Activated CD8-positive, alpha-beta memory T cell treated with anti-CD3 and anti-CD28 coated beads for 24 hours (primary cell): ENCODE data around the gene NCAM1.

Experiments used
- DNase-seq: peaks from one replicate; pipeline ENCODE4 v3.0.0-alpha.2; 2020

Gene NCAM1

DNA sequence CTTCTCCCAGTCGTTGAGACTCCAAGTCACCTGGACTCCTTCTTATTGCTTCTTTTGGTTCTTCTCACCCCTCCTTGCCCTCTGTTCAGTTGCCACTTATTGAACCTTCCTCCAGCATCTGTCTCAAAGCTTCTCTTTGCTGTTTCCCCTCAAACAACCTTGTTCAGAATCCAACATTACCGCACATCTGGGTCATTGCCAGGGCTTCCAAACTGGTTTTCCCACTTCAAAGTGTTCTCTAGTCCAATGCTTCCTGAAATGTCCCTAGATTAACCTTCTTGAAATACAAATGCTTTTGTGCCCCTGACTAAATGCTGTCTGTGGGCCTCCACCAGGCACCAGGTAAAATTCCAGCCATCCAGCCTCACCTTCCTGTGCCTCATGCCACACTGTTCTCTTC, 252.3 kb downstream of the NCAM1 start:
- no peak for DNase-seq

DNA sequence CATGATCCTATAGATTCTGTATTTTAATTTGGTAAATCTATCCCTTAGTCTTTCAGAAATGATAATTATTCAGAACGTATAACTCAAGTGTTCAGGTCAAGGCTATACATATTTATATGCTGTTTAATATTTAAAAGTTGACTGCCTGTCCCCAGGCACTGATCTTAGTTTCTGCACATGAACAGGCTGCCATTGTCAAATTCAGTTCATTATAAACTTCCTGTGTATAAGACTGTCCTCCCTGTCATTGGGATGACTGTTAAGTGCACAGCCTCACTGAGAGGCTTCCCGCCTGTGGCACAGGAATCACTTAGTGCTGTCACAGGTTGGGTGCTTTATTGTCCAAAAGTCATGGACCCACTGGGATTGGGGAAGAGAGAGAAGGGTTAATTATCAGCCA, 261.0 kb downstream of the NCAM1 start:
- DNase-seq = no peak

DNA sequence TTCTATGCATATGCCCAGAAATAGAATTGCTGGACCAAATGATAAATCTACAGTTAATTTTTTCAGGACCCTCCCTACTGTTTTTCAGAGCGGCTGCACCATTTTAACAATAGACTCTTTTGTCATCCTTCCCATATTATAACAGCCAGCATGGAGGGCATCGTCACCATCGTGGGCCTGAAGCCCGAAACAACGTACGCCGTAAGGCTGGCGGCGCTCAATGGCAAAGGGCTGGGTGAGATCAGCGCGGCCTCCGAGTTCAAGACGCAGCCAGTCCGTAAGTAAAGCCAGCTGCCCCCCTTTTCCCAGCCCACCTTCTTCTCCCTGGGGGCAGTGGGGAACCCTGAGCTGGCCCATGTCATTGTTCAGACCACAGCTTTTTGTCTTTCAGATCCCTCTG, 273.7 kb downstream of the NCAM1 start:
- no peak for DNase-seq

DNA sequence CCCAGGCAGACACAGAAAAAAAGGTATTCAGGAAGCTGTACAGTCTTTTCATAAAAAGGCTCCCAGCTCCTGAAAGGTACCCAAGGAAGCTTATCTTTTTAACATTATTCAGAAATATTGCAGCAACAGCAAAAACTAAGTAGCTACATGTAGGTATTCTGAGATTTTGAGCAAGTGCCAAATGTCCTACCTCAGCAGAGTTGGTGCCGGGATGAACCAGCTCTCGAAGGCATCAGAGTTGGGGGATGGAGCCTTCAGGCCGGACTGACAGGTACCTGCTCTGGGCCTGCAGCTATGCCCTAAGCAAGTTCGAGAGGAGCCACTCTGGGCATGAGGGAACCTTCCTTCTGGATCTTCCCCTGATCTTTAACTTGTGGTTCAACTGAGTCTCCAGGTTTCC, 276.0 kb downstream of the NCAM1 start:
- no peak for DNase-seq

DNA sequence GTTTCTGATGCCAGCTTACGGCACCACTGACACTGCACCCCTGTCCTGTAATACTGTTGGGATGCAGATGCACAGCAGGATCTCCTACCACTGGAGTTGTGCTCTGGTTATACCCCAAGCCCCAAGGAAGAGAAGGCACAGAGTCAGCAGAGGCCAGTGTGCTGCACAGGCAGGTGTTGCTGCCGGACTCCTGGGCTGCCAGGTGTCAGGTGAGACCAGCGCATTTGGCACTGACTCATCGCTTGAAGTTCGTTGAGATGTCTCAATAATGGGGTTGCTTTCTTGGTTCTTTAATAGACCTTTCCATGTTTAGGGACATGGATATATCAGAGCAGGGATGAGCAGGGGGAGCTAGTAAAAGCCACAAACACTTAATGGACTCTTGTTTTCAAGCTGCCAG, 277.5 kb downstream of the NCAM1 start:
- no peak for DNase-seq

DNA sequence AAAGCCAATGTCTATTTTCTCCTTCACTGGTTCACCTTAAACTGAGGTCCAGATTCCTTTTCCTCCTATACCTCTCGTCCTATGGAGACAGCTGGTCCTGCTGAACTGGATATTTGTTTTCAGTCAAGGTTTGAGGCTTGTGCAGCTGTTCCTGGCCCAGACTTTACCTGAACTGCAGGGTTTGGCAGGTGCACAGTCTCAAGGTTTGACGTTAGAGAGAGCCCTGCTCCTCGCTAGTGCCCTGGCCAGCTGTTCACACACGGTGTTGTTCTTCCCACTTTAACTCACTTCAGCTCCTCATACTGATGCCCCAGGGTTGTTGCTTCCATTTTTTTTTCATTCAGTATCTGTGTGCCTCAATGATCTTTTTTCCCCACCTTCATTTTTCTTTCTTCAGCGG, 279.2 kb downstream of the NCAM1 start:
- no peak for DNase-seq

DNA sequence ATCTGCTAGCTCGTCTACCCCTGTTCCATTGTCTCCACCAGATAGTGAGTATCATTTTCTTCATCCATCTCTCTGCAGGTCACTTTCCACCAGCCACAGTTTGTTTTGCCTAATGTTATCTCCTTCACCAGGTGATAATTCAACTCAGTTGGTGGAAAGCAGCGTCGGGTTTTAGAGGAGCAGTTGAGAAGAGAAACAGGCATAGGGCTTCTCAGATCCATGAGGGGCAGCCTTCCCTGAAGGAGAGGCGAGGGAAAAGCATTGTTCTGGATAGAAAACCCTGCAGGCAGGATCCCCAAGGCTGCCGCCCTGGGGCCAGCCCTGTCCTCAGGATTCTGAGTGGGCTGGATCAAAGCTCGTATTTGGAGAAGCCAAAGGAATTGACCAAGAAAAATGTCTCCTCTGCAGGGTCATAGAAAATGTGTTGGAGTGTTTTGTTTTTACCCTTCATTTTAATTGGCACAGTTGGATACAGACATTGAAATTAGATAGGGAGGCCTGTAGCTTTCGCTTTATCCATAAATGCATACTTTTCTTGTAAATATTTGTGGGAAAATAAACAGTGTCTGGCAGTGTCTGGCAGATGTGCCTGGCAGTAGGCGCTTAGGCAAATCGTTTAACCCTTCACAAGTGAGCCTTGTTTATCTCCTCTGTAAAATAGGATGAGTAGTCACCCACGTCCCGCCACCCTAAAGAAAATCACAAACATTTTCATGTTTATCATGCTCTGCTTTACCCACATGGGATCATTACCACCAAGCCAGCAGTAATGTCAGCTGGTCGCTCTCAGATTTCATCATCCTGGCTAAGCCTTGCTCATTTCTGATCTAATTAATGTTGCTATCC, 279.8 kb downstream of the NCAM1 start:
- no peak for DNase-seq

DNA sequence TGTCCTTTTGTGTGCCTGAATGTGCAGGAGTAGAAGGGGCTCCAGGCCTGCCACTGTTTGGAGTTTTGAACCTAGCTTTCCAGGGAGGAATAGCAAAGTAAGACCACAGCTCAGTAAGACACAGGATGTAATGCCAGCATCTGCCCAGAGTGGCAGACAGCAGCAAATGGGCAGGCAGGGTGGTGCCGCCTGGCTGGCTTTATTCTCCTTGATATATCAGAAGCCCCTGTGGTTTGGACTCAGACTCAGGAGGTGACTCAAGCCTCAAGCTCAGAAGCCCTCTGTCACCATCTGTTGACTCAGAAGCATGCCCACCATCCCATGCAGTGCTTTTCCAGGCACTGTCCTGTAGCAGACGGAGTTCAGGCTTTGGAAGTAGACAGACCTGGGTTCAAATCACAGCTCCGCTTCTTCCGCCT, 280.4 kb downstream of the NCAM1 start:
- DNase-seq = no peak

DNA sequence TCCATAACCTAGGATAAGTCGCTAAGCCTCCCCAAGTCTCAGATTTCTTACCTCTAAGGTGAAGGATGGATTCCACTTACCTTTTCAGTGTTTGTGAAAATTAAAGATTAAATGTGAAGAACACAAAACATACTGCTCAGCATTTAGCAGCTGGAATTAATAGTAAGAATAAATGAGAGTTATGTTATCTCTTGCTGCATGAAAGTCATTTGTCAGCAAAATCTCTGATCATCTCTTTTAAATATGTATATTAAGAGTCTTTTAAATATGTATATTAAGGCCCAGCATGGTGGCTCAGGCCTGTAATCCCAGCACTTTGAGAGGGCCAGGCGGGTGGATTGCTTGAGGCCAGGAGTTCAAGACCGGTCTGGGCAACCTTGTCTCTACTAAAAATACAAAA, 280.8 kb downstream of the NCAM1 start:
- DNase-seq = no peak

DNA sequence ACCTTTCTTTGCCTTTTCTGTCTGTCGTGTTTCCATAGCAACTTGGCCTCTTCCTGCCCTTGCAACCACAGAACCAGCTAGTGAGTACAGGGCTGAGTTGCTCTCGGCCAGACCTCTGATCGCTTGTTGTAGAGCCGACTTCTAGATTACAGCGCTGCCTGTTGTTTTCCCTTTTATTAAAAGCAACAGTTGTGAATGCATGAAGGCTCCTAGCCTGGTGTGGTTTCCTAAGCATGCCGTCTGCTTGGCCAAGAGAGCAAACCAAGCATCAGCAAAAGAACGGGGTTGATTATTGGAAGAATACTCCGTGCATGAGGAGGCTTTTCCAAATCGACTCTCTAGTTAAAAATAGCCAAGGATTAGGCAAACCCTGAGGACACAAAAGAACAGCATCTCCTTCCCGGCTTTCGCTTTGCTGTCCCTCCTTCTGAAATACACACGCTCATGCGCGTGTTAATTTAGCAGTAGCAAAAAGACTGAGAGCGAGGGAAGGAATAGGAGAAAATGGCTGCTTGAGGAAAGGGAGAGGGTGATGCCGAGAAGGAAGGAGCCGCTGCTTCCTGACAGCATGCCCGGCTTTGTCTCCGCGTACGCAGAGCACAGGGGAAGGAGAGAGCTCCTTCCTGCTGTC, 281.7 kb downstream of the NCAM1 start:
- DNase-seq = no peak

DNA sequence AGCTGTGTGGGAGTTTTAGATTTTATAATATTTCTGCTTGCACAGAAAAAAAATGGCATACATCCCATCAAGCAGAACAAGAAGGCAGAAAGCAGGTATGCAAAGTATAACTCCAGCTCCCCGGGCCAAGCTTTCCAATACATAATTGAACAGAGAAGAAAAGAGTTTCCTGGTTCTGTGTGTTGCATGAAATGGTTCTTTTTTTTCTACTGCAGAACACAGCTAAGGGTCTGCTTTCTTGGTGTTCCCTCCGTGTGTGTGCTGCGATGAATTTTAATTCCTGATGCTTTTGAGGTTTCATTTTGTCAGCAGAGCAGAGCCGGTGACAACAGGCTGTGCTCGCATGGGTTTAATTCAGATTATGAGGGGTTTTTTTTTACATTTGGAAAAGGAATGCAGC, 282.5 kb downstream of the NCAM1 start:
- no peak for DNase-seq

DNA sequence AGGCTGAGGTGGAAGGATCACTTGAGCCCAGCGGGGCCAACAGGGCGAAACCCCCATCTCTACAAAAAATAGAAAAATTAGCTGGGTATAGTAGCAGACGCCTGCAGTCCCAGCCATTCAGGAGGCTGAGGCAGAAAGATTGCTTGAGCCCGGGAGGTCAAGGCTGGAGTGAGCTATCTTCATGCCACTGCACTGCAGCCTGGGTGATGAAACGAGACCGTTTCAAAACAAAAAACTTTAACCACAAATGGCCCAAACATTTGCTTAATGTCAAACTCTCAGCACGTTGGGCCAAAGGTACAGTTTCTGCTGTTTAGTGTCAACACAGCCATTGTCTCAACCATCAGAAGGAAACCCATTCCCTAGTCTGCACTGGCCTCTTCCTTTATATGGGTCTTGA, 284.0 kb downstream of the NCAM1 start:
- no peak for DNase-seq

DNA sequence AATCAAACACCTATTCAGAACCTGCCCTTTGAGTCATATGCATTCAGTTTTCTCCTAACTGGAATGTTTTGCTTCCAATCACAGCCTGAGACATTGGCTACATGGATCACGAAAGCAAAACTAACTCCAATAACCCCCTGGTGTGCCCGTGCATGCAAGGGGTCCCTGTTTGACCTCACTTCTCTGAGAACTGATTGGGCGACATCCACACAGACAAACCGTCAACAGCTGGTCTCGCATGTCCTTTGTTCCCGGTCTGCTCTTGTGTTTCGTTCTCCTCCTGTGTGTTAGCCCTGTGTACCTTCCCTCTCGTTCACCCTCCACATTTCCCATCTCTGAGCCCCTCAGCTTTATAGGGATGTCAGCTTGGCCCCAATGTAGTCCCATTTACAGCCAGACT, 286.0 kb downstream of the NCAM1 start:
- no peak for DNase-seq

DNA sequence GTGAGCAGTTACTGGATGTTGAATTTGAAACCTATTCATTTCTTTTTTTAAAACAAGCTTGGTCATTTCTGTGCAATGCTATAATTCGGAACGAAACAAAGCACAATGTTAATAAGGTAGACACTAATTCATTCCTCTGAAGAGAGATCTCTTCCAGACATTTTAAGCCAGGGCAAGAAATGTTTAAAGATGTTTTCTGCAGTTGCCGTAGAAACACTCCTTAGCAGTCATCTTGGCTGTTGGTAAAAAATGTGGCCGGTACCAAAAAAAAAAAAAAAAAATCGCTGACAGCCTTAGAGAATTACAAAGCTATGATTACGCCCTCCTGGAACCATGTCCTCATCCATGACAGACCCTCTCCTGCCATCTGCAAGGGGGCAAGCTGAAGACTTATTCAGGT, 286.7 kb downstream of the NCAM1 start:
- no peak for DNase-seq

DNA sequence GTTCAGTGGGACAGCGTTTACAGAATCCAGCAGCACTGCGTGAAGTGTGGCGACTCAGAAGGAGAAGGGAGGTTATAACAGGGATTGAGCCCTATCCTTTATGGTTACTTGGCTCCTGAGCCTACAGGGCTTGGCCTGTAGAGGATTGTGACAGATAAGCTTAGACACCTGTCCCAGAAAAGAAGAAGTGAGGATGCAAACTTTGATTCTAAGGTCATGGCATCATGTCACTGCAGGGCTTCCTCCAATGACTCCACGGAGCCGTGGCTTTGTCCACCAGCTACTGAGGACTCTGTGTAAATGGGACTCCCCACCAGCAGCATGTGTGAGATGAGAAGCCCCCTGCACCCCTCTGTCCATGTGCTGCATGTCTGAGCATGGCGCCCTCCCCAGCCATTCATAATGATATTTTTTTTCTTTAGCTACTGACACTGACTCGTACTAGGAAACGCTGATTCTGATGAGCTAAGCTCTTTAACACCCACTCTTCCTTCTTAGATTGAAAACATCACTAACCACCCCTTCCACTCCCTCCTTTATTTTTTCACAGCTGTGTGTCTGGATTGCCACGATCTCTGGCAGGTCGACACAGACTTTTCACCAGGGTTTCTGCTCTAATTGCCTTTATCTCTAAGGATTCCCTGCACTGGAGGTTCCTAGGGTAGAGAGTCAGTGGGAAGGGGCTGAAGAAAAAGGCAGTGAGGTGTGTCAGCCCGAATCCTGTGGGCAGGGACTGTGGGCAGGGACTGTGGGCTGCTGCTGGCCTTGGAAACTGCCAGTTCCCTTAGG, 287.7 kb downstream of the NCAM1 start:
- no peak for DNase-seq

DNA sequence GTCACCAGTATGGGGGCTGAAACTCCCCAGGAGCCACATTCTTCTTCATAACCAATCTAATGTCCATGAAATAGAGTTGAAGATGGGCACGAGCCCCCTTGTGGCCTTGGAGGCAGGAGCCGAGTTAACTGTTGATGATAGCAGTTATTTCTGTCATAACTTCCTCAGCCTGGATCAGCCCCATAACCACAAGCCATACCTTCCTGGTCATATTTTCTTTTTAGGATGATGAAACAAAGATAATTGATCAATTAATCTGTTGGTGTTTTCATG, 288.2 kb downstream of the NCAM1 start:
- DNase-seq = no peak

DNA sequence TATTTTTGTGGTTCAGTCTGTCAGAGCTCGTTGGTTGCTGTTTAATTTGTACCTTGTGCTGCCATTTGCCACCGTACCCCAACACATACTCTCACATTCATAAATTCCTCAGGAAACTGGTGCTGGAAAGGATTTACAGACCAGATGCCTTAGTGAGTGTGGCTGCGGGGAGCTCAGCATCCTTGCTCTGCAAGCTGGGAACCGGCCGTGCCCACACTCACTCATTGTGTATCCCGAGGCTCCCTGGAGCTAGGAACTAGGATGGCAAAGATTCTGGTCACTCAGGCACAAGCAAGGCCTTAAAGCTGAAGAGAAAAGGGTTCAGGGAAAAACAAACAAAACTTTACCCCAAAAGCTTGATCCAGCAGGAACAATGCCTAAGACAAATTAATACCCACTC, 288.6 kb downstream of the NCAM1 start:
- DNase-seq = no peak

DNA sequence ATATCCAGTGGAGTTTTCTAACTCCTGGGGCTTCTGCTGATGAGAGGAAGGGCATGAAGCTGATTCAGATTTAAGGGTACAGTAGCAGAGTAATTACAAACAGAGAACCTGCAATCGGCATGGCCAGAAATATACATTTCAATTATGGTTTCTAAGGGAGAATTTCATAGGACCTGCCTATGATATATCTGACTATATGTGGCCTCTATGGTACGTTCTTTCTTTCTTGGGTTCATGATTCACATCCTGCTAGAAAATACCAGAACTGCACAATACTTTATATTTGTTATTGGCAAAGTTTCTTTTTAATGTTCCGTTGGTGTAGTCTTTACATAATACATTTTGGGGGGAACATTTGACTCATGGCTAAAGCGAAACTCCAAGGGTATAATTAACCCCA, 290.1 kb downstream of the NCAM1 start:
- no peak for DNase-seq

DNA sequence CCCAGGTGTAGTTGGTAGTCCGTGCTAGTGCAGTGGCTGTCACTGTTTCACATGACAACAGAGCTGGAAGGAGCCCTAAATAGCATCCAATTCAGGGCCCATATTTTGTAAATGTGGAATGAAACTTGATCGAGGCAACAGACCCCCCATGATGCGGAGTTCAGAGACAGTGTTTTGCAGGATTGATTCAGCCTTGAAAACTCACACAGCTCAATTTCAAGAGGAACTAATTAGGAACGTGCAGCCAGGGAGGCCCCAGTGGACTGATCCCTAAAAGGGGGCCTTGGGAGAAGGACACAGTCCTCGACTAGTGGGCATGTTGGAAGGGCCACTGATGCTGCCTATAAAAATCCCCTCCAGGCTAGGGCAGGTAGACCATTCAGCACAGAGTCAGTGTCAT, 292.2 kb downstream of the NCAM1 start:
- DNase-seq = no peak

DNA sequence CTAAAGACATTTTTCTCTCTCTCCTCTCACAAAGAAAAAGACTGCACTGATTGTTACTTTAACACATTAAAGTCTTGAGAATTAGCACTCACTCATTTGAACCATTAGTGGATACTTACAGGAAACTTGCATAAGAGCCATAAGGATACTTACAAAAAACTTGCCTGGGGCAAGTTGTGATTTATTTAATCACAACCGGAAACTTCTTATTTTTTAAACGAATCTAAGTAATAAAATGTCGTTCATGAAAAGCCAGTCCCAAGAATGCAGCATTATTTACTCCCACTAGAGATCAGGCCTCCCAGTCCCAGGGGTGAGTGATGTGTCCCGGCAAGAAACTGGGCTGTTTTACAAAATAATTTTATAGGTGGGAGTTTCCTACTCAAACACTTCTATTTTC, 293.9 kb downstream of the NCAM1 start:
- DNase-seq = no peak

DNA sequence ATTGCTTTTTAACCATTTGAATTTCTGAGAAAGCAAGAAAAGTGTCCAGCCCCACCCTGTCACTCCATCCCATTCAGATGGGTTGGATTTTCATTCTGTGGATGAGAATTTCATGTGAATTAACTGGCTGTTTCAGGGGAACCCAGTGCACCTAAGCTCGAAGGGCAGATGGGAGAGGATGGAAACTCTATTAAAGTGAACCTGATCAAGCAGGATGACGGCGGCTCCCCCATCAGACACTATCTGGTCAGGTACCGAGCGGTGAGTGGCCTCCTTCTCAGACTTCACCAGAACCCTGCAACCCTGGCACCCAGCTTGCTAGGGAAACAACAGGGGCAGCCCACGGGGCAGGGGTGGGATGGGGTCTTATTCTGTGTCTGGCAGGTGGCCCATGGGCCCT, 294.5 kb downstream of the NCAM1 start:
- no peak for DNase-seq

DNA sequence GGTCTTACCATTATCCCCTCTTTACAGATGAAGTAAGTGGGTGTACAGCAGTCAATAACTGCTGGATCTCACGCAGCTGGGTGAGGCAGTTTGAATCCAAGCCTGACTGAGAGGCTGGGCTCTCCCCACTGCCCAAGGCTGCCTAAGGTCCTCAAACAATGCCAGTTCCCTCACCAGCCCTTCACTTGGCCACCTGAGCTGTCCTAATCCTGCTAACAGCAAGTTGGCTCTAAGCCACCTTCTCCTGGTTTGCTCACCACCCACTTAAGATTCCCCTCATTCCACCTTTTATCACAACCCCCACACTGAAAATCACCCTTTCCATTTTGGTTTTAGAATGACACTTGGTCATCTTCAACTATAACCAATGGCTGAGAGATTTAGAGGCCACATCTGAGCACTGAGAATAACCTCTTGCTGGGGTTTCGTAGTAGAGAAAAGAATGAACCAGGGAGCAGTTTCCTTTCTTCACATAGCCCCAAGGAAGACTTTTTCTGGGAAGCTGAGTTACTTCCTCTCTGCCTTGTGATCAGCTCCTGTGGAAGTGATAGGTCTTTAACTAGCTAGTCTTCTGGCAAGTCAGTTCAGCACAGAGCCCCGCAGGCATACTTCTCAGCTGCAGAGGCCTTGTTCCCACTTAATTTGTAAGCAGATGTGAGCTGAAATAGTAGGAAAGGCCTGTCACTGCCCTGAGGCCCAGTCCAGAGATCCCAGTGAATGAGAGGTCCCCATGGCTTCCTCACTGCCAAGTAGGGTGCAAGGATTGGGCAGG, 295.4 kb downstream of the NCAM1 start:
- no peak for DNase-seq

DNA sequence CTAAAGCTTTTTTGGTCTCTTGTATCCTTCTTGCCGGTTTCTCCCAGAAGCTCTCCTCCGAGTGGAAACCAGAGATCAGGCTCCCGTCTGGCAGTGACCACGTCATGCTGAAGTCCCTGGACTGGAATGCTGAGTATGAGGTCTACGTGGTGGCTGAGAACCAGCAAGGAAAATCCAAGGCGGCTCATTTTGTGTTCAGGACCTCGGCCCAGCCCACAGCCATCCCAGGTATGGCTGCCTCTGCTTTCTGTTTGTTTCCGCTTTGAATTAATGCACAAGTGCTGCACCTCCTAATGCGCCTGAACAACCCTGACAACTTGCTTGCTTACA, 298.8 kb downstream of the NCAM1 start:
- DNase-seq = no peak

DNA sequence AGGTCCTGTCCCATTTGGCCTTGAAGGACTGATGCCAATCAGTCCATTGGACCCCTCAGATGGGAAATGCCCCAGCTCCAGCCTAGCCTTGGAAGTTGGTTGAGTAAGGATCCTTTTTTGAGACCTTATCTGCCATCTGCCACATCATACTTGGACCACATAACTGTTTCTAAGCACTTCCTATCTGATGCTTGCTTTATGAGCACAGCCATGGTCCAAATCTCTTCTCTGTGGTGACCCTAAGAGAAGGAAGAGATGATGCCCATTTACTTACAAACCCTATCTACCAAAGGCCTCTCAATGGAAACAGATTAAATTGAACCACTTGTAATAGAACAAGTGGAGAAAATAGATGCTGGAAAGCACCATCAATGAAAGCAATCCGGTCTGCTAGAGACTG, 299.3 kb downstream of the NCAM1 start:
- no peak for DNase-seq
